Panc1 (cell line): ENCODE results near the gene TBC1D16. TPM values are rescaled to one million over a fixed set of nuclear protein-coding genes. Genes with fewer than 3 reads are reported as not detected.

ENCODE experiments used
- ATAC-seq: fragments of 200-7000 bp; cut with Tn5 transposase; 2 replicates; pipeline ENCODE4 v1.9.1; 2020; ENCODE audit warnings: mild to moderate bottlenecking, moderate library complexity
- BruUV-seq: library from RNA; stranded (reverse); fragments of 400-500 nt; replicated peaks from 2 replicates; lab custom pipeline; 2021; lab: Mats Ljungman, UMichigan
- CTCF ChIA-PET: fragments of 300-600 bp; sonication (Branson Sonifier 250); formaldehyde crosslinking; loops from one replicate; lab custom pipeline; 2022; ENCODE audit warnings: antibody characterized with exemption; lab: Charles Lee
- POLR2A ChIA-PET: fragments of 300-600 bp; sonication (Branson Sonifier 250); formaldehyde crosslinking; loops from one replicate; lab custom pipeline; 2022; ENCODE audit warnings: antibody characterized with exemption; lab: Charles Lee
- DNase-seq: peaks from one replicate; pipeline ENCODE4 v3.0.0-alpha.2; 2010; ENCODE audit warnings: low read depth, low spot score
- H3K27ac ChIP-seq: 2 replicates; pipeline ENCODE4 v1.5.1; 2011; ENCODE audit warnings: mild to moderate bottlenecking, low read length, inconsistent platforms
- H3K27me3 ChIP-seq: fragments of 200-500 bp; sonication (Bioruptor generic); 2 replicates; pipeline ENCODE4 v1.6.0; 2014; ENCODE audit warnings: low read length, inconsistent platforms; ENCODE audit not compliant: control insufficient read depth, insufficient read depth
- H3K36me3 ChIP-seq: fragments of 200-500 bp; sonication (Bioruptor generic); 2 replicates; pipeline ENCODE4 v1.5.1; 2014; ENCODE audit warnings: inconsistent platforms, mild to moderate bottlenecking, low read length, moderate library complexity; ENCODE audit not compliant: control insufficient read depth, insufficient read depth
- H3K4me1 ChIP-seq: 2 replicates; pipeline ENCODE4 v1.5.1; 2011; ENCODE audit warnings: inconsistent platforms, mild to moderate bottlenecking, low read length, moderate library complexity; ENCODE audit not compliant: control insufficient read depth, insufficient read depth
- H3K4me3 ChIP-seq, 2 experiments: 2 replicates each; pipeline ENCODE4 v1.5.1; 2011 to 2012; ENCODE audit warnings: low read depth in 2 of 2, low read length in 2 of 2, mild to moderate bottlenecking in 2 of 2, inconsistent platforms in 1 of 2, moderate library complexity in 1 of 2
- H3K9me3 ChIP-seq: fragments of 200-500 bp; sonication (Bioruptor generic); 2 replicates; pipeline ENCODE4 v1.5.1; 2014; ENCODE audit warnings: low read depth, mild to moderate bottlenecking, inconsistent platforms, low read length, moderate library complexity; ENCODE audit not compliant: control insufficient read depth, insufficient read depth
- POLR2AphosphoS5 ChIP-seq: IDR thresholded peaks from 2 replicates; pipeline ENCODE4 v1.6.1; 2012; ENCODE audit warnings: mild to moderate bottlenecking, low read depth, low read length, moderate library complexity
- SIN3A ChIP-seq: IDR thresholded peaks from 2 replicates; pipeline ENCODE4 v1.6.1; 2012; ENCODE audit warnings: low read depth, mild to moderate bottlenecking, low read length, moderate library complexity, borderline replicate concordance; ENCODE audit not compliant: insufficient read depth
- TCF7L2 ChIP-seq: IDR thresholded peaks from 2 replicates; pipeline ENCODE4 v1.6.1; 2011; ENCODE audit warnings: mild to moderate bottlenecking, low read depth, low read length, inconsistent platforms
- in situ Hi-C: cut with HindIII; loops from 2 replicates; pipeline ENCODE4 v1.10.0; 2016; ENCODE audit warnings: low sequenced_read_pairs, low pct_unique_long_range_greater_than_20kb
- intact Hi-C: fragments of 100-400 bp; cut with micrococcal nuclease; formaldehyde crosslinking; loops from one replicate; pipeline ENCODE4 v1.10.0; 2022; ENCODE audit not compliant: unreplicated experiment
- total RNA-seq: library from RNA; stranded (reverse); gene quantifications from one replicate; pipeline ENCODE4 v1.2.1, GENCODE V29; 2021; ENCODE audit not compliant: unreplicated experiment
- TF ChIP-seq, protein P1 (sequence below): fragments of 450-650 bp; IDR thresholded peaks from 2 replicates; pipeline ENCODE4 v1.5.1; 2017; ENCODE audit warnings: mild to moderate bottlenecking
- TF ChIP-seq, protein P2 (sequence below), 2 experiments: IDR thresholded peaks; 2 replicates each; pipeline ENCODE4 v1.6.1; 2011 to 2012; ENCODE audit warnings: low read depth in 2 of 2, control low read depth in 1 of 2, low read length in 1 of 2, mild to moderate bottlenecking in 1 of 2, moderate library complexity in 1 of 2; ENCODE audit not compliant: insufficient read depth in 1 of 2

TBC1D16 gene
- total RNA-seq, 1 experiment from 2014 or later: 41.6 TPM

GRCh38 chr17:79888009-79888540 lies 147.6 kb downstream of the TBC1D16 start:
- DNase-seq: no peak
- TF ChIP-seq POLR2AphosphoS5 (no peak), TCF7L2 (no peak), SIN3A (no peak)
- TF ChIP-seq, protein P1, sequence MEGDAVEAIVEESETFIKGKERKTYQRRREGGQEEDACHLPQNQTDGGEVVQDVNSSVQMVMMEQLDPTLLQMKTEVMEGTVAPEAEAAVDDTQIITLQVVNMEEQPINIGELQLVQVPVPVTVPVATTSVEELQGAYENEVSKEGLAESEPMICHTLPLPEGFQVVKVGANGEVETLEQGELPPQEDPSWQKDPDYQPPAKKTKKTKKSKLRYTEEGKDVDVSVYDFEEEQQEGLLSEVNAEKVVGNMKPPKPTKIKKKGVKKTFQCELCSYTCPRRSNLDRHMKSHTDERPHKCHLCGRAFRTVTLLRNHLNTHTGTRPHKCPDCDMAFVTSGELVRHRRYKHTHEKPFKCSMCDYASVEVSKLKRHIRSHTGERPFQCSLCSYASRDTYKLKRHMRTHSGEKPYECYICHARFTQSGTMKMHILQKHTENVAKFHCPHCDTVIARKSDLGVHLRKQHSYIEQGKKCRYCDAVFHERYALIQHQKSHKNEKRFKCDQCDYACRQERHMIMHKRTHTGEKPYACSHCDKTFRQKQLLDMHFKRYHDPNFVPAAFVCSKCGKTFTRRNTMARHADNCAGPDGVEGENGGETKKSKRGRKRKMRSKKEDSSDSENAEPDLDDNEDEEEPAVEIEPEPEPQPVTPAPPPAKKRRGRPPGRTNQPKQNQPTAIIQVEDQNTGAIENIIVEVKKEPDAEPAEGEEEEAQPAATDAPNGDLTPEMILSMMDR: no peak
- TF ChIP-seq, protein P2, sequence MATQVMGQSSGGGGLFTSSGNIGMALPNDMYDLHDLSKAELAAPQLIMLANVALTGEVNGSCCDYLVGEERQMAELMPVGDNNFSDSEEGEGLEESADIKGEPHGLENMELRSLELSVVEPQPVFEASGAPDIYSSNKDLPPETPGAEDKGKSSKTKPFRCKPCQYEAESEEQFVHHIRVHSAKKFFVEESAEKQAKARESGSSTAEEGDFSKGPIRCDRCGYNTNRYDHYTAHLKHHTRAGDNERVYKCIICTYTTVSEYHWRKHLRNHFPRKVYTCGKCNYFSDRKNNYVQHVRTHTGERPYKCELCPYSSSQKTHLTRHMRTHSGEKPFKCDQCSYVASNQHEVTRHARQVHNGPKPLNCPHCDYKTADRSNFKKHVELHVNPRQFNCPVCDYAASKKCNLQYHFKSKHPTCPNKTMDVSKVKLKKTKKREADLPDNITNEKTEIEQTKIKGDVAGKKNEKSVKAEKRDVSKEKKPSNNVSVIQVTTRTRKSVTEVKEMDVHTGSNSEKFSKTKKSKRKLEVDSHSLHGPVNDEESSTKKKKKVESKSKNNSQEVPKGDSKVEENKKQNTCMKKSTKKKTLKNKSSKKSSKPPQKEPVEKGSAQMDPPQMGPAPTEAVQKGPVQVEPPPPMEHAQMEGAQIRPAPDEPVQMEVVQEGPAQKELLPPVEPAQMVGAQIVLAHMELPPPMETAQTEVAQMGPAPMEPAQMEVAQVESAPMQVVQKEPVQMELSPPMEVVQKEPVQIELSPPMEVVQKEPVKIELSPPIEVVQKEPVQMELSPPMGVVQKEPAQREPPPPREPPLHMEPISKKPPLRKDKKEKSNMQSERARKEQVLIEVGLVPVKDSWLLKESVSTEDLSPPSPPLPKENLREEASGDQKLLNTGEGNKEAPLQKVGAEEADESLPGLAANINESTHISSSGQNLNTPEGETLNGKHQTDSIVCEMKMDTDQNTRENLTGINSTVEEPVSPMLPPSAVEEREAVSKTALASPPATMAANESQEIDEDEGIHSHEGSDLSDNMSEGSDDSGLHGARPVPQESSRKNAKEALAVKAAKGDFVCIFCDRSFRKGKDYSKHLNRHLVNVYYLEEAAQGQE (IDR thresholded peaks at IDR 0.05; ENCODE audit: insufficient read depth in 1 of 2, low read depth in 2 of 2, low read length in 1 of 2): no peak
- H3K36me3 ChIP-seq: no peaks in the 10 kb centered on the region
- H3K4me3 ChIP-seq: no peak overlapping the region
- no peak overlapping the region for H3K27ac ChIP-seq
- no peak for ATAC-seq
- H3K27me3 ChIP-seq: no peaks in the 10 kb centered on the region
- in situ Hi-C loops (no loop called here), intact Hi-C loops (no loop called here)
- no TSS peak for BruUV-seq
- no peaks in the 10 kb centered on the region for H3K4me1 ChIP-seq
- CTCF ChIA-PET: no interaction called here
- H3K9me3 ChIP-seq: no peaks in the 10 kb centered on the region
- POLR2A ChIA-PET: no interaction called here

GRCh38 chr17:79887451-79887991 lies 148.2 kb downstream of the TBC1D16 start:
- POLR2A ChIA-PET: no interaction called here
- no peaks in the 10 kb centered on the region for H3K9me3 ChIP-seq
- no peaks in the 10 kb centered on the region for H3K4me1 ChIP-seq
- intact Hi-C loops (no loop called here), in situ Hi-C loops (no loop called here)
- ATAC-seq: no peak
- BruUV-seq: no TSS peak
- H3K27ac ChIP-seq: no peak overlapping the region
- no peaks in the 10 kb centered on the region for H3K27me3 ChIP-seq
- no peak for TF ChIP-seq TCF7L2
- TF ChIP-seq, protein P1: no peak
- TF ChIP-seq, protein P2 (IDR thresholded peaks at IDR 0.05; ENCODE audit: insufficient read depth in 1 of 2, low read depth in 2 of 2, low read length in 1 of 2): no peak
- no peak for TF ChIP-seq SIN3A
- TF ChIP-seq POLR2AphosphoS5: no peak
- no peak overlapping the region for H3K4me3 ChIP-seq
- DNase-seq: no peak
- CTCF ChIA-PET: no interaction called here
- no peaks in the 10 kb centered on the region for H3K36me3 ChIP-seq
